Naive thymus-derived CD4-positive, alpha-beta T cell (primary cell): ENCODE measurements around the gene RORC. TPM values are rescaled to one million over a fixed set of nuclear protein-coding genes. Genes with fewer than 3 reads are reported as not detected.

Source experiments
- ATAC-seq: fragments of 150-1000 bp; cut with Tn5 transposase; 2 replicates; pipeline ENCODE4 v1.10.0; 2021; ENCODE audit warnings: mild to moderate bottlenecking, moderate library complexity
- CTCF ChIA-PET: fragments of 350-600 bp; sonication (Branson Sonifier 250); formaldehyde crosslinking; loops from one replicate; lab custom pipeline; 2021; ENCODE audit warnings: antibody characterized with exemption; lab: Charles Lee
- POLR2A ChIA-PET: fragments of 350-600 bp; sonication (Branson Sonifier 250); formaldehyde crosslinking; loops from one replicate; lab custom pipeline; 2021; ENCODE audit warnings: antibody characterized with exemption, inconsistent platforms; lab: Charles Lee
- DNase-seq, 9 donors: peaks; one replicate each; pipeline versions ENCODE4 v3.0.0 to v3.0.0-alpha.2; 2020 to 2022; ENCODE audit warnings: mixed read lengths in 1 of 9
- H3K27ac ChIP-seq: one replicate; pipeline ENCODE4 v1.7.0; 2013; ENCODE audit warnings: mild to moderate bottlenecking, low read depth, low read length, moderate library complexity
- H3K27me3 ChIP-seq, 2 donors: one replicate each; pipeline ENCODE4 v1.7.0; 2013; ENCODE audit warnings: low read length in 2 of 2, mild to moderate bottlenecking in 2 of 2, moderate library complexity in 2 of 2; ENCODE audit not compliant: control insufficient read depth in 2 of 2, insufficient read depth in 2 of 2
- H3K36me3 ChIP-seq, 3 experiments: 1 replicate in 2 of 3; 2 replicates in 1 of 3; pipeline ENCODE4 v1.7.0; 2013; ENCODE audit warnings: low read length in 3 of 3, mild to moderate bottlenecking in 3 of 3, moderate library complexity in 1 of 3; ENCODE audit not compliant: insufficient read depth in 3 of 3, control insufficient read depth in 2 of 3
- H3K4me1 ChIP-seq, 2 donors: one replicate each; pipeline ENCODE4 v1.7.0; 2013; ENCODE audit warnings: low read length in 2 of 2, mild to moderate bottlenecking in 2 of 2, moderate library complexity in 1 of 2; ENCODE audit not compliant: control insufficient read depth in 2 of 2, insufficient read depth in 2 of 2
- H3K4me3 ChIP-seq: 2 replicates; pipeline ENCODE4 v1.7.0; 2013; ENCODE audit warnings: mild to moderate bottlenecking, low read length
- H3K9me3 ChIP-seq, 3 experiments: 1 replicate in 2 of 3; 2 replicates in 1 of 3; pipeline ENCODE4 v1.7.0; 2013; ENCODE audit warnings: low read length in 3 of 3; ENCODE audit not compliant: control insufficient read depth in 2 of 3
- H3K27ac Mint-ChIP-seq, 9 donors: one replicate each; pipeline ENCODE4 v1.8.0; 2020 to 2022; ENCODE audit warnings: mixed read lengths in 9 of 9, mild to moderate bottlenecking in 8 of 9, moderate library complexity in 5 of 9, inconsistent platforms in 2 of 9
- H3K27me3 Mint-ChIP-seq, 5 donors: one replicate each; pipeline ENCODE4 v1.8.0; 2021 to 2022; ENCODE audit warnings: mixed read lengths in 5 of 5, mild to moderate bottlenecking in 1 of 5
- H3K36me3 Mint-ChIP-seq, 5 donors: one replicate each; pipeline ENCODE4 v1.8.0; 2020 to 2022; ENCODE audit warnings: mixed read lengths in 5 of 5, mild to moderate bottlenecking in 3 of 5, inconsistent platforms in 1 of 5
- H3K4me1 Mint-ChIP-seq, 7 donors: one replicate each; pipeline ENCODE4 v1.8.0; 2020 to 2022; ENCODE audit warnings: mixed read lengths in 7 of 7, mild to moderate bottlenecking in 3 of 7, inconsistent platforms in 1 of 7
- H3K4me3 Mint-ChIP-seq, 10 donors: one replicate each; pipeline ENCODE4 v1.8.0; 2020 to 2022; ENCODE audit warnings: mild to moderate bottlenecking in 10 of 10, mixed read lengths in 10 of 10, moderate library complexity in 6 of 10, inconsistent platforms in 2 of 10
- H3K9me3 Mint-ChIP-seq, 11 donors: one replicate each; pipeline ENCODE4 v1.8.0; 2020 to 2022; ENCODE audit warnings: mixed read lengths in 11 of 11, mild to moderate bottlenecking in 4 of 11, inconsistent platforms in 1 of 11, moderate library complexity in 1 of 11
- intact Hi-C, 2 donors: fragments of 100-400 bp; cut with micrococcal nuclease; formaldehyde crosslinking; loops; one replicate each; pipeline ENCODE4 v1.15.1; 2023
- polyA plus RNA-seq, 2 donors: library from polyadenylated mRNA; unstranded; fragments of 300-500 nt; fragmentation: Illumina TruSeq; gene quantifications; one replicate each; pipeline ENCODE4 v1.2.3, GENCODE V29; 2021
- total RNA-seq, 6 experiments: library from RNA in 5 of 6; stranded (reverse) in 5 of 6; gene quantifications; 1 replicate in 5 of 6; 2 replicates in 1 of 6; pipeline ENCODE4 v1.2.3 and lab custom pipeline; 2021 to 2026

RORC gene
- total and polyA plus RNA-seq, 7 experiments from 2014 or later = 0.16 to 2.5 (median 0.29) TPM; not detected in 1

DNA sequence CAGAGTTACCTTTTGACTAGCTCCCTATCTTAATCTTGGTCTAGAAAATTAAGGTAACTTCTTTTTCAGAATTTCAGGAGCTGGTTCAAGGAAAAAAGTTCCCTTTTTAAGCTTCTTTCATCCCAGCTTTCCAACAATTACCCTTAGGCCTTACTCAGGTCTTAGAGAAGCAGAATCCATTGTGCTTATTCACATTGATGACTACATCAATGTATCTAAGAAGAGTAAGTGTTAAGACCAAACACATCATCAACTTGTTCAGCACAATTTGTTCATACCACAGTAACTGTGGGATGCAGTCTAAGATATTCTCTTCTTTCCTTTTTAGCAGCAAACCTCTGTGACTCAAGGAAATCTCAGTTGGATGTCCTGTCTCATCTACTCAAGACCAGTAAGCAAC is 72.4 kb downstream of the RORC start:
- no peak for DNase-seq
- H3K4me3 Mint-ChIP-seq = no peak overlapping the region
- Histone ChIP-seq H3K27me3 (no peaks in the 10 kb centered on the region), H3K27ac (no peak overlapping the region), H3K4me1 (peaks cover 11% of the 10 kb centered on the region in 2 donors), H3K9me3 (no peaks in the 10 kb centered on the region), H3K4me3 (no peak overlapping the region), H3K36me3 (peaks cover 6 to 63% (median 12%) of the 10 kb centered on the region in 3 experiments)
- no peaks in the 10 kb centered on the region for H3K27me3 Mint-ChIP-seq
- intact Hi-C loops = loop anchor here in 1 of 2 donors (5.0 kb wide), 1 partner anchor 37 kb away; the partner anchor contains the start of gene RIIAD1
- peaks cover 3 to 42% (median 15%) of the 10 kb centered on the region in 5 donors for H3K36me3 Mint-ChIP-seq
- no peak overlapping the region for H3K27ac Mint-ChIP-seq
- ATAC-seq = no peak
- peaks cover 0 to 3% (median 0%) of the 10 kb centered on the region in 11 donors for H3K9me3 Mint-ChIP-seq
- ChIA-PET CTCF (no interaction called here), POLR2A (no interaction called here)
- H3K4me1 Mint-ChIP-seq = peaks cover 11 to 28% (median 17%) of the 10 kb centered on the region in 7 donors

DNA sequence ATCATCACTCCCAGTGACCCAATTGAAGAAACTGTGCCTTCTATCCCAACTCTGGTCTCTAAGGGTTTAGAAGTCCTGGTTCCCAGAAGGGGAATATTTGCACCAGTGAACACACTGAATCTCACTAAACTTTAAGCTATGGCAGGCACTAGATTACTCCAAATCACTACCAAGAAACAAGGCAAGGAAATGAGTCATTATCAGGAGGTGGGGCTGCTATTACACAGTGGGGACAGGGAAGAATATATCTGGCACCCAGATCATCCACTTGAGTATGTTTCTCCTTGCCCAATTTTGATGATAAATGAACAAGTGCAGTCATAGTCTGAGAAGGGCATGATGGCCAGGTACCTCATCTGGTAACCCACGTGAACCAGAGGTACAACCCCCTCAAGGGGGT is 75.3 kb downstream of the RORC start:
- peak; percentile 22 for ATAC-seq
- H3K9me3 ChIP-seq = no peaks in the 10 kb centered on the region
- H3K36me3 ChIP-seq = peaks cover 3 to 49% (median 5%) of the 10 kb centered on the region in 3 experiments
- intact Hi-C loops = loop anchor here in 1 of 2 donors (5.0 kb wide), 1 partner anchor 34 kb away; the partner anchor contains the start of gene RIIAD1
- H3K27ac ChIP-seq = no peak overlapping the region
- no peak for DNase-seq
- Mint-ChIP-seq H3K9me3 (peaks cover 0 to 2% (median 0%) of the 10 kb centered on the region in 11 donors), H3K36me3 (peaks cover 0 to 35% (median 15%) of the 10 kb centered on the region in 5 donors), H3K4me3 (no peak overlapping the region), H3K4me1 (peaks cover 0 to 10% (median 0%) of the 10 kb centered on the region in 7 donors), H3K27me3 (peaks cover 0 to 9% (median 0%) of the 10 kb centered on the region in 5 donors), H3K27ac (no peak overlapping the region)
- ChIA-PET POLR2A (no interaction called here), CTCF (no interaction called here)
- H3K4me1 ChIP-seq = no peaks in the 10 kb centered on the region
- no peak overlapping the region for H3K4me3 ChIP-seq
- no peaks in the 10 kb centered on the region for H3K27me3 ChIP-seq

Other genes with a start within 250 kb of the RORC start
- 10 to 100 TPM; 25.5 to 42.1 (median 41.0) TPM for gene SNX27, start 219.8 kb downstream of the RORC start, total RNA-seq
- 10 to 100 TPM; 11.7 to 14.7 TPM for gene SNX27, start 219.8 kb downstream of the RORC start, polyA plus RNA-seq
- not detected for gene CELF3, start 115.0 kb downstream of the RORC start, total RNA-seq
- gene CELF3, start 115.0 kb downstream of the RORC start, polyA plus RNA-seq = not detected
- gene RIIAD1, start 110.3 kb downstream of the RORC start, total RNA-seq = not detected
- gene RIIAD1, start 110.3 kb downstream of the RORC start, polyA plus RNA-seq = not detected
- 100 to 1,000 TPM in 2 of 5 experiments, 10 to 100 TPM in 3; 77.0 to 133 (median 81.5) TPM for gene MRPL9, start 68.3 kb downstream of the RORC start, total RNA-seq
- gene MRPL9, start 68.3 kb downstream of the RORC start, polyA plus RNA-seq = 100 to 1,000 TPM; 127 to 168 TPM
- gene TDRKH, start 41.3 kb downstream of the RORC start, total RNA-seq = 10 to 100 TPM in 3 of 5 experiments, 1 to 10 TPM in 2; 7.7 to 23.1 (median 17.0) TPM
- gene TDRKH, start 41.3 kb downstream of the RORC start, polyA plus RNA-seq = 10 to 100 TPM; 17.4 to 18.7 TPM
- gene LINGO4, start 26.4 kb downstream of the RORC start, total RNA-seq = under 1 TPM in 2 of 5 experiments, not detected in 3; 0.07 to 0.24 TPM
- not detected for gene LINGO4, start 26.4 kb downstream of the RORC start, polyA plus RNA-seq
- gene C2CD4D, start 8.0 kb upstream of the RORC start, total RNA-seq = under 1 TPM in 2 of 5 experiments, not detected in 3; 0.34 to 0.87 TPM
- gene C2CD4D, start 8.0 kb upstream of the RORC start, polyA plus RNA-seq = under 1 TPM in 1 of 2 donors, not detected in 1; 0.18 TPM
- not detected for gene THEM5, start 21.9 kb upstream of the RORC start, total RNA-seq
- not detected for gene THEM5, start 21.9 kb upstream of the RORC start, polyA plus RNA-seq
- 100 to 1,000 TPM in 2 of 5 experiments, 10 to 100 TPM in 3; 37.6 to 143 (median 44.6) TPM for gene THEM4, start 77.7 kb upstream of the RORC start, total RNA-seq
- gene THEM4, start 77.7 kb upstream of the RORC start, polyA plus RNA-seq = 100 to 1,000 TPM; 113 to 122 TPM
- 100 to 1,000 TPM; 131 to 361 (median 143) TPM for gene S100A10, start 162.1 kb upstream of the RORC start, total RNA-seq
- gene S100A10, start 162.1 kb upstream of the RORC start, polyA plus RNA-seq = 100 to 1,000 TPM; 458 to 492 TPM
- gene S100A11, start 205.2 kb upstream of the RORC start, total RNA-seq = 100 to 1,000 TPM in 2 of 5 experiments, 10 to 100 TPM in 3; 28.6 to 442 (median 96.5) TPM
- gene S100A11, start 205.2 kb upstream of the RORC start, polyA plus RNA-seq = 100 to 1,000 TPM; 189 to 210 TPM